Activated CD4-positive, alpha-beta T cell treated with anti-CD3 and anti-CD28 coated beads, Interleukin-2, amount 50 U/mL, for 1 hour (primary cell): Measurements from ENCODE around the gene MARCHF5.

ENCODE experiments used
- DNase-seq: peaks from one replicate; pipeline ENCODE4 v3.0.0-alpha.2; 2020

Gene MARCHF5, protein sequence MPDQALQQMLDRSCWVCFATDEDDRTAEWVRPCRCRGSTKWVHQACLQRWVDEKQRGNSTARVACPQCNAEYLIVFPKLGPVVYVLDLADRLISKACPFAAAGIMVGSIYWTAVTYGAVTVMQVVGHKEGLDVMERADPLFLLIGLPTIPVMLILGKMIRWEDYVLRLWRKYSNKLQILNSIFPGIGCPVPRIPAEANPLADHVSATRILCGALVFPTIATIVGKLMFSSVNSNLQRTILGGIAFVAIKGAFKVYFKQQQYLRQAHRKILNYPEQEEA

DNA sequence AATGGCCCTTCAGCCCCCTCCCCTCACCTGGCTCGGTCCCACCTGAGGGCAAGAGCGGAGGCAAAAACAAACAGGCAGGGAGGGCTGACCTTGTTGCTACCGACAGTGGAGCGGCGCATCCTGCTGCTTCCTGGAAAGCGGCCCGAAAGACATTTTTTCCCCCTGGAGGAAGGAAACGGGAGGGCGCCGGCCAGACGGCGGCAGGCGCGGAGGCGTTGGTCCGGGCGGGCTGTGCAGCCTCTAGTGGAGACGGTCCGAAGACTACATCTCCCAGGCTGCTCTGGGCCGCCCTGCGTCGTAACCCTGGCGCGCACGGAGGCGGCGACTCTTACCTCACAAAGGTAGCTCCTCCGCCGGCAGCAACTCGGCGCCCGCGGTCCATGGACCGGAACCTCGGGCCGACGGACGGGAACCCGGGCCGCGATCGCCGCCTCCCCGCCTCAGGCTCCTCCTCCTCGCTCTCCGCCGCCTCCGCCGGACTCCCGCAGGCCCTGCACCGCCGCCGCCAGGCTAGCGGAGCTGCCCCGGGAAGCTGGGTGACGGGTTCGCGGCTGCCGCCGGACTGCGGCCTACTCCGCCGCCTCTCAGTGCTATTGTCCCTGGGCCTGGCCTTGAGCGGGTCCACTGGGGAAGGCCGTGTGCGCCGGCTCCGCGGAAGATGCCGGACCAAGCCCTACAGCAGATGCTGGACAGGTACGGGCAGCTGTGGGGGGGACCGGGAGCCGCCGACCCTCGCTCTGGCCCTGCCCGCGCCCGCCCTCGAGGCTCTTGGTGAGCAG, at the start of gene MARCHF5, which contains the start of gene CPEB3:
TSS of gene MARCHF5 (plus strand) at position 331 of the 779 bp plus-strand sequence. CDS start at position 659, 328 bp downstream.
TSS of gene CPEB3 (minus strand) at position 242 of the 779 bp plus-strand sequence. CDS start 50,728 bp downstream, outside the sequence.
- DNase-seq, result peak; percentile 88

DNA sequence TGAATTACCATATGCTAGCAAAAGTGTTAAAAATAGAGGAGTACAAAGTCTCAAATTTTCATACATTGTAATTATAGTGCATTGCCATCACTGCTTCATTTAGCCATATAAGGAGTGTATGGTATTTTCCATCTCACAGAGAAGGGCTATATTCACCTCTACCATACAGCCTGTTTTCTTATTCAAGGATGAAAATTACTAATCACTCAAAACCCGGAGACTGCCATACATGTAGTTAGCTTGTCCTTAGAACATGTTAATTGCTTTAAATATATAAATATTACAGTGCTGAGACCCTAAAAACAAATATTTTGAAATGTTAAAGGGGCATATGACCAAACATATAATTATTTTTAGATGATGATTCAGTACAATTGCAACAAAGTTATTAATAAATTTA, 49.5 kb upstream of the MARCHF5 start:
- no peak for DNase-seq

DNA sequence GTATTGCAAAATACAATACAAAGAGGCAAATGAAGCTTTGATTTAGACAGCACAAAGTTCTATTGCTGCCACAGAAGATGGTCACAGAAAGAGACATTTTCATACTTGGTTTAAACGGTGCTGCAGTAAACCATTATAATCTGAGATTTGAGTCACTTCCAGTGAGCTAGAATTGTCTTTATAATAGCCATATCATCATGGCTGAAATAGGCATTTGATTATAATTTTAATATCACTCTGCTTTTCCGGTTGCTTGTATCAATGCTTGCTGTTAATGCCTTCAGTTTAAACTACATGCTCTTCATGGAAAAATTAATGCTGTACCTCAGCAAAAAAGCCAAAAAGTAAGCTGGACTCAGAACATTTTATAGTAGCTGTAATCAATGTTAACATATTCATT, 48.6 kb upstream of the MARCHF5 start:
- DNase-seq, result no peak

DNA sequence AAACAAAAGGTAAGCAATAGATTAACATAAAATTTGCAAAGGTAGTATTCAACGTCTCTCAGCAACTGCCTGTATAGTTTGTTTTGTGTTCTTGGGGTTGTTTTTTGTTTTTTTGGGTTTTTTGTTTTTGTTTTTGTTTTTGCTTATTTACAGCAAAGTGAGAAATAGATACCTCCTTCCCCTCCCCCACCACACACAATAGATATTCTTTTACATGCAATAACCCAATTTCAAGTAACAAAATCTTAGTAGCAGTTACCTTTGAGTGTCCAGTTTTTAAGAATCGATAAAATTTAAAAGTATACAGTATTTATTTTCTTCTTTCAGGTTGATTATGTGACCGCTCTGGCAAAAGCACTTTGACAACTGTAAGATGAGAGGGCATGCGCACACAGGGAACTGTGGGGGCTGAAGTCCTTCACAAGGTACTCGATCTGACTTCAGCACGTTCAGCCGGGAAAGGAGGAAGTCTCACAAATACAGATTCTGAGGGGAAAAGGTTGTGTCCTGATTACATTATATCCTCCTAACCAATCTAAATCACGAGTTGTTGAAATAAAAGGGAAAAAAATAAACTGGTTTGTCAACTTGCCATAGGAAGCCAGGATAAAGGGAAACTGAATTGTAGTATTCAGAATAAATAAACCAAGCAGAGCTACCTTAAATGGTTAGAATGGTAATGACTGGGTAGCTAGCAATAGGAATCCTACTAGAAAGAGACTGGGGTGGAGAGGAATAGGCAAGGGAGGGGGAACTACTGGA, 47.9 kb upstream of the MARCHF5 start:
- peak; percentile 23 for DNase-seq

DNA sequence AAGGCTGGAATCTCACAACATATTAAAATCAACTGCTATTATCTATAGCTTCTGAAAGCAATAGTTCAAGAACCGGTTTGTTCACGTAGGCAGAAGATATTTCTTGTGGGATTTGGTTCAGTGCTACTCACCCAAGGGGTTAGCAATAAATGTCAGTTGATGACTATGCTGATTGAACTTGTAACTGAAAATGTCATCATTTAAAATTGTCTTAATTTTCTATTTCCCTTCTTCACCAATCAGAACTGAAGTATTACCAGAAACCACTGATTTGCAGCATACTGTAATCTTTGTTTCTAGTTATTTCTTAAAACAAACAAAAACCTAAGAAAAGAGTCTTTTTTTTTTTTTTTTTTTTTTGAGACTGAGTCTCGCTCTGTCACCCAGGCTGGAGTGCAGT, 46.2 kb upstream of the MARCHF5 start:
- DNase-seq, result no peak

DNA sequence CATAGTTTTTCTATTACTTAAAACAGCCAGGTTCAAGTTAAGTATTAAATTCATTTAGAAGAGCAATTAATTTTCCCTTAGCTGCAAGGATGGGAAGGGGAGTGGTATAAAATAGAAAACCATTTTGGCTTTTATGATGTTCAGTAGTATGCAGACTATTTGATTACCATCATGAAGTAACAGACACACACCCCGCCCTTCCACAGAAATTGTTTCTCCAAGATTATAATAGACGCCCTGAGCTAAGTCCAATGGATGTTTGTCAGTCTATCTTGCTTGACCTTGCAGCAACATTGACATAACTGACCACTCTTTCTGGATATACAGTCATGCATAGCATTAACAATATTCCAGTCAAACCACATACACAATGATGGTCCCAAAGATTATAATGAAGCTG, 42.4 kb upstream of the MARCHF5 start:
- DNase-seq, result no peak

DNA sequence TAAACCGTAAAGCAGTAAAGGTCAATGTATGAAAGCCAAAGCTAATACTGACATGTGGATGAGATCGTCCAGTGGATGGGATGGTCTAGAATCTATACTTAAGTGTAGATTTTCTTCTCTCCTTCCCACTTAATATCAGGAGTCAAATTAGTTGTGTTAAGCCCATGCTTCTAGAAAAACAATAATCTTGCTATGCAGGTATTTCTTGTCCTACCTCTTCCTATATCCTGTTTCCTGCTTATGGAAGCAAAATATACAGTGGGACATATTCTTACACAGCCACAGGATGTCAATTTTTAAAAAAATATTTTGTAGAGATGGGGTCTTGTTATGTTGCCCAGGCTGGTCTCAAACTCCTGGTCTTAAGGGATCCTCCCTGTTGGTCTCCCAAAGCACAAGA, 27.6 kb upstream of the MARCHF5 start:
- DNase-seq, result no peak

DNA sequence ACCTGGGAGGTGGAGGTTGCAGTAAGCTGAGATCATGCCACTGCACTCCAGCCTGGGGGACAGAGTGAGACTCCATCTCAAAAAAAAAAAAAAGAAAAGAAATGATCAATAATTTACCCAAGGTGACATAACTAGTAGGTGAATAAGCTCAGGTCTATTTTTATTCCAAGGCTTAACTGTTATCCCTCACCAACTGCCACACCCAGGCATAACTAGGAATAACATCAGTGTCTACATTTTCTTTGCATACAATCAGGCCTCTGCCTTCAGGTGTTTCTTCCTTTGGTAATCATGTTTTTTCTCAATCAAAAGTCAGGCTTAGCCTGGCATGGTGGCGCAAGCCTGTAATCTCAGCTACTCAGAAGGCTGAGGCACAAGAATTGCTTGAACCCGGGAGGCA, 26.7 kb upstream of the MARCHF5 start:
- no peak for DNase-seq

DNA sequence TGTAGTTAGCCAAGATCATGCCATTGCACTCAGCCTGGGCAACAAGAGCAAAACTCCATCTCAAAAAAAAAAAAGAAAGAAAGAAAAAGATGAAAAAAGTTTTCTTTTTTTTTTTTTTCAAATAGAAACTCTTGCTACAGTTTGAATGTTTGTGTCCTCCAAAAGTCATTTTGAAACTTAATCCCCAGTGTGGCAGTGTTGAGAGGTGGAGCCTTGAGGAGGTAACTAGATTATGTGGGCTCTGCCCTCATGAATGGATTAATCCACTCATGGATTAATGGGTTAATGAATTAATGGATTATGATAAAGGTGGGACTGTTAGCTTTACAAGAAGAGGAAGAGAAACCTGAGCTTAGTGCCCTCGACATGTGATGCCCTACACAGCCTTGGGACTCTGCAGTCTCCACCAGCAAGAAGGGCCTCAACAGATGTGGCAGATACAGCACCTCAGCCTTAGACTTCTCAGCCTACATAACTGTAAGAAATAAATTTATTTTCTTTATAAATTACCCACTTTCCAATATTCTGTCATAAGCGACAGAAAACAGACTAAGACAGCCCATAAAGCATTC, 25.2 kb upstream of the MARCHF5 start:
- no peak for DNase-seq

DNA sequence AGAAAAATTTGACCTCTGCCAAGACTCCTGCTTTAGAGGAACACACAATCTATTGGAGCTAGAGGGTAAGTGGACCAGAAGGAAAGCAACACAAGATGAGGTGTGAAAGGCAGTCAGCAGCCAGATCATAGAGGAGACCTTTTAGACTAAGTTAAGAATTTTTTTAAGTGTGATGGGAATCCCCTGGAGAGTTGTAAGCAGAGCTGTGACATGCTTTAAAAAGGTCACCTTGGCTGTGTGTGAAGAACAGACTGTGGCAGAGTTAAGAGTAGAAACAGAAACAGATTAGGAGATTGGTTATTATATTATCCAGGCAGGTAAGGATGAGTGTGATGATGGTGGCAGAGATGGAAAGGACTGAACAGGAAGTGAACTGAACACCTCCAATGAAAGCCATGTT, 23.6 kb upstream of the MARCHF5 start:
- DNase-seq, result no peak

DNA sequence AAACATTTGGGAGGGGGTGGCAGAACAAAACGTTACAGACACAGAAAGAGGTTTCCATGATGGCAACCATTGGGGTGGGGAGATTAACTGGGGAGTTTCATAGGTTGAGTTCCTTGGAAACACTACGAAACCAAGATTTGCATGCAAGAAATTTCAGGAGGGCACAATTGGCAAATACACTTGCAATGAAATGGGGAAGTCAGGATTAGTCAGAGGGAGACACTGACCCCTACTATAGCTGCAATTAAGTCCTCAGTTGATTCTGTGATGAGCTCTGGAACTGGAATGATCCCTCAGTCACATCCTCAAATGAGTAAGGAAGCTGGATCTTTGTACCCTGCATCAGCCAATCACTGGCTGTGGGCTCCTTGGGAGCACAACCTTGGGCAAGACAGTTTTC, 22.2 kb upstream of the MARCHF5 start:
- DNase-seq, result no peak

DNA sequence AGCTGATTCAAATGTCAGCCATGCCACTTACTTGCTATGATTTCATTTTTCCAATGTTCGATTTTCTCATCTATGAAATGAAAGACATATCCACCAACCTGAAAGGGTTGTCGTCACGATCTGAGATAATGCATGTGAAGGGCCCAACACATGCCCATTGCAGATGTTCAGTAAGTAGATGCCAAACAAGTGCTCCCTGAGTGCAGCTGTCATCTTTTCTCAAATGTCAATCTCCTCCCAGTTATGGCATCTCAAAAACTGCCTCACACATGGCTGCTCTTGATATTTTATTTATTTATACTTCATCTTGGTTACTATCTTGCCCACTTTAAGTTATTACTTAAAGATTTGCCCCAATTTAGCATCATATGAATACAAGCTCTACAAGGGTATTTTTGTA, 16.9 kb upstream of the MARCHF5 start:
- DNase-seq, result no peak

DNA sequence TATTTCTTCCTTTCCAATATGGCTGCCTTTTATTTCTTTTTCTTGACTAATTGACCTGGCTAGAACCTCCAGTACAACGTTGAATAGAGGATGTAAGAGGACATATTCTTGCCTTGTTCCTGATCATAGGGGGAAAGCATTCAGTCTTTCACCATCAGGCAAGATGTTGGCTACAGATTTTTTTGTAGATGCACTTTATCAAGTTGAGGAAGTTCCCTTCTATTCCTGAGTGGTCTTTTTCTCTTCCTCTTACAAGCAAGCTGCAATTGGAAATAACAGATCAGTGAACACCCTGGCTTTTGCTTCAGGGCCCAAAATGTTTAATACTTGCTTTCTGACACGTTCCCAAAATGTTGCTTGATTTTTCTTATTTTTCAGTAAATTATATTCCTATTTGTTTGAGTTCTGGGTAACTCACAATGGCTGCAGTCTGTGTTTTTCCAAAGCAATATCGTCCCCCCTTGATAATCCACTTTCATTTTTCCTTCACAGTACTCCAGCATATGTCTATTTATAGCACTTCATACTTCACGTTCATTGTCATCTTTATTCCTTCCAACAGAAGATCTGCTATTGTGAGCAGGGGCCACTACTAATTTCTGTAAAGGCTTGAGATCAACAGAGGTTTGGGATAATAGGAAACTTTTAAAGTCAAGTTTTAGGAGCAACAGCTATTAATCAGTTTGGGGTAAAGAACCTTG, 11.8 kb upstream of the MARCHF5 start:
- no peak for DNase-seq

DNA sequence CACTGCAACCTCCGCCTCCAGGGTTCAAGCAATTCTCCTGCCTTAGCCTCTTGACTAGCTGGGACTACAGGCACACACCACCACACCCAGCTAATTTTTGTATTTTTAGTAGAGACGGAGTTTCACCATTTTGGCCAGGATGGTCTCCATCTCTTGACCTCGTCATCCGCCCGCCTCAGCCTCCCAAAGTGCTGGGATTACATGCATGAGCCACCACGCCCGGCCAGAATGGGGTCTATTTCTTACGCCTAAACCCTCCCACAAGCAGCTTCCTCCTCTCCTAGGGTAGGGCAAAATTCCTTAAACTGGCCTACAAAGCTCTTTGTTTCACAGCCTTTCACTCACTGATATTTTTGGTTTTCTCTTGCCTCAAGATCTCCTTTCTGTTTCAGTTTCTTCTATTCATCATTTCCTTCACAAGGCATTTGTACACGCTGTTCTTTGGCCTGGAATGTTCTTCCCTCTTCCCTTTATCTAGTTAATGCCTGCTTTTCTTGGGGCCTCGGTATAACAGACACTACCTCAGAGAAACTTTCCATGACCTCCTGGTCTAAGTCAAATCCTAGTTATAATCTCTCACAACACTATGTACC, 6.8 kb upstream of the MARCHF5 start:
- no peak for DNase-seq

DNA sequence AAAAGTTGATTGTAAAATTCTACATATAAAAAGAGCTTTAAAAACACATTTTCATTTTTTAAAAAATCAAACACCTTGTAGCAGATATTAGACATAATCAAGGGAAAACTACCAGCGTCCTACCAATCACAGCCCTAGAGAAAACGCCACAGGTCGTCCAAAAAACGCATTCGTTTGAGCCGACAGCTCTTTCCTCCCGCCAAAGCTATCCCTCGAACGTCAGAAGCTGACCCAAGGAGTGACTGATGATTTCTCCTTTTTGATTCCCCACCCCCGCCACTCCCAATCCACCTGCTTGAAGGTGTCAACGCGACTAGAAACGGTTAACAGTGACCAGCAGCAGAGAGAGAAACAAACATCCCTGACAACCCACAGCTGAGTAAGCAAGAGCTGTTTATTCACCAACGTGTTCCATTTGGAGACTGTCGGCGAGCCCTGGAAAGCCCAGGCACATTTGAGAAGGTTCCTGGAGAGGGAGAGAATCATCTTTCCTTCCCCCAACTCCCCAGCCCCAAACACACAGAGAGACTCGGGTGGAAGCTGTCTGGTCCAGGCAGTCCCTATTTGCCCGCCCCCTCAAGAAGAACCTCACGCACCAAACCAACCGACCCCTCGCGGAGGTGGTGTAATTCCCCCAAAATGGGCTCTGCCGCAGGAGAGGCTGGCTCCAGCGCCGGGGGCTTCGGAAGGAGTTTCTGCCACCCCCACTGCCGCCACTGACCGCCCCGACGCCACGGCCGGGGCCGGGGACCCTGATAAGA, 711 bp upstream of the MARCHF5 start:
- DNase-seq, result peak; percentile 6

DNA sequence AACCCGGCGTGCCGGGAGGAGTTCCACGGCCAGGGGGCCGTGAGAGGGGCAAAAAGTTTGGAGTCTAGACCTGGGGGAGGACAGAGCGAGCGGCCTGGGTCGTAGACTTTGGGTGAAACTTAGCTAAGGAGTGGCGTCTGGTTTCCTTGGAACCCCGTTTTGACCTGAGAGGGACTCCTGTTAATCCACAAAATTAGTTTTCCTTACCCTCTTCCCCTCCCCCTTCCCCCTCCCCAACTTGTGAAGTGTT, 574 bp downstream of the MARCHF5 start:
- DNase-seq, result no peak

DNA sequence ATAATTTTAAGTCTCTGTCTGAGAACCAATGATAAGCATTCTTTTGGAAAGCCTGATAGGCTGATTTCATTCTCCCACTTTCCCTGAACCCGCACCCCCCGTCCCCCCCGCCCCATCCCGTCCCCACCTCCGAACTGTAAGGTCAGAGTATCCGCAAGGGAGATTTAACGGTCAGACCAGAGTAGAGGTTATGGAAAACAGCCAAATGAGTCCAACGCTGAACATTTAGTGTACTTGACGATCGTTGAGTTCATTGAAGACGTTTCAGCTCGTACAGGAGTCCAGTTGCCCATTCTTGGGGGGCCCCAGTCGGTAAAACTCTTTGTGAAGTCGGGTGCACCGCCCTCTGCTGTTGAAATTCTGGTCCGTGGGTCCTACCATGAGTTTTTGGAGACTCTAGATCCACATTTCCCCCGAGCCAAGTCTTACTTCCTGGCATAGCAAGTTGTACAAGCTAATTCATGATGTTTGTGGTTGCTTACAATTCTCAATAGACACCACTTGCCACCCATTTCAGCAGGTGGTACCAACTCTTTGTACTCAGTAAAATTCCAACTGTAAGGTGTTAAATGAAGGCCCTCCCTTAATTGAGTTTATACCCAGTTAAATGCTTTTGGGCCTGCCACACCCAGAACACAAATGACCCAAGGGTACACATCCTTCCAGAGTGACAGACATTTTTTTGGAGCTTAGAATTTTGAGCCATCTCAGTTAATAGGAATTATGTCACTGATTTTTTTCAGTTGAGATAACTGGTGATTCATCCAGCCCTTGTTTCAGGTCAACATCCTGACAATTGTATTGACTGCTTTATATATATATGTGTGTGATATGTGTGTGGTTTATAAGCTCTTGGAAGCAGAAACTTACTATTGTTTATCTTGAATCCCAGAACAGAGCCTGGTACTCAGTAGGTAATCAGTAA, 1.2 kb downstream of the MARCHF5 start:
- DNase-seq, result peak; percentile 38

DNA sequence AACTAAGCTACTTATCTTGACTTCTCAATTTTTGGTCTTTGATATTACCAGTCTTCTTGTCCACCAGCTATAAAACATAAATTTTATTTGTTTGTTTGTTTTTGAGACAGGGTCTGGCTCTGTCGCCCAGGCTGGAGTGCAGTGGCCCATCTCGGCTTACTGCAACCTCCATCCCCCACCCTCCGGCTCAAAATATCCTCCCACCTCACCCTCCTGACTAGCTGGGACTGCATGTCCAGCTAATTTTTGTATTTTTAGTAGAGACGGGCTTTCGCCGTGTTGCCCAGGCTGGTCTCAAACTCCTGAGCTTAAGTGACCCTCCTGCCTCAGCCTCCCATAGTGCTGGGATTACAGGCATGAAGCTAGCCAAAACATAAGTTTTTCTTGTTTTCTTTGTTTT, 7.5 kb downstream of the MARCHF5 start:
- no peak for DNase-seq

DNA sequence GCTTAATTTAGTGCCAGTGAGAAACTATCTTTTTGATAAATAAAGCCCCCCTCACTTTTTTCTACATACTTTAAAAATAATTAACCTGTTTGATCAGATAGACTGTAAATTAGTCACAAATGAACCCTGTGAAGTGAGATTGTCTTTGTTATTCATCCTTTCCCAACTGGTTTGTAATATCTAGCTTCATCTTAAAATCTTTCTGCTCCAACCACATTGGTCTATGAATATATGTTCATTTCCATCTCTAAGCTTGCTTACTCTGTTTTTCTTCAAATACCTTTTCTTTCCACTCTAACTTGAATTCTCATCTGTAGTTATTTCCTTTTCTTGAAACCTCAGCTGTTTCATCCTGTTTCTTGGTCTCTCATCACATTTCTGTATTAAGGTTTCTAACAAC, 12.1 kb downstream of the MARCHF5 start:
- no peak for DNase-seq

DNA sequence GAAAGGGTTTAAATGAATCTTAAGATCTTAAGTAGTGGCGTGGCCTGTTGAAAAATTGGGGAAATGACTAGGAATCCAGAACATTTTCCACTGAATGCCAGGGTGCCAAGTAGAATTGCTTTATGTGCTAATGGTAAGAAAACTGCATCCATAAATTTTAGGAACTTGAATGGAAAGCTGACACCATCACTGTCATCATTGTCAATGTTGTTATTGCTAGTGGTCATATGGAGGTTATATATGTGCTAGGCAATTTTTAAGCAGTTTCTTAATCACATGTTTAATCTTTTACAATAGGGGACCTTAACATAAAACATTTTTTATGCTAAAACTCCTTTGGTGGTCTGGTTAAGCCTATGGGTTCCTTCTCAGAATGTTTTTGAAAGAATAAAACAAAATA, 13.1 kb downstream of the MARCHF5 start:
- DNase-seq, result no peak
